ENCODE results near the gene ADAMTS2. TPM values are rescaled to one million over a fixed set of nuclear protein-coding genes. Genes with fewer than 3 reads are reported as not detected.

Gene ADAMTS2
- total and polyA plus RNA-seq, 2 donors (not counting 3 experiments of a cell fraction or from before 2014, with no cell fraction given), result not detected

DNA sequence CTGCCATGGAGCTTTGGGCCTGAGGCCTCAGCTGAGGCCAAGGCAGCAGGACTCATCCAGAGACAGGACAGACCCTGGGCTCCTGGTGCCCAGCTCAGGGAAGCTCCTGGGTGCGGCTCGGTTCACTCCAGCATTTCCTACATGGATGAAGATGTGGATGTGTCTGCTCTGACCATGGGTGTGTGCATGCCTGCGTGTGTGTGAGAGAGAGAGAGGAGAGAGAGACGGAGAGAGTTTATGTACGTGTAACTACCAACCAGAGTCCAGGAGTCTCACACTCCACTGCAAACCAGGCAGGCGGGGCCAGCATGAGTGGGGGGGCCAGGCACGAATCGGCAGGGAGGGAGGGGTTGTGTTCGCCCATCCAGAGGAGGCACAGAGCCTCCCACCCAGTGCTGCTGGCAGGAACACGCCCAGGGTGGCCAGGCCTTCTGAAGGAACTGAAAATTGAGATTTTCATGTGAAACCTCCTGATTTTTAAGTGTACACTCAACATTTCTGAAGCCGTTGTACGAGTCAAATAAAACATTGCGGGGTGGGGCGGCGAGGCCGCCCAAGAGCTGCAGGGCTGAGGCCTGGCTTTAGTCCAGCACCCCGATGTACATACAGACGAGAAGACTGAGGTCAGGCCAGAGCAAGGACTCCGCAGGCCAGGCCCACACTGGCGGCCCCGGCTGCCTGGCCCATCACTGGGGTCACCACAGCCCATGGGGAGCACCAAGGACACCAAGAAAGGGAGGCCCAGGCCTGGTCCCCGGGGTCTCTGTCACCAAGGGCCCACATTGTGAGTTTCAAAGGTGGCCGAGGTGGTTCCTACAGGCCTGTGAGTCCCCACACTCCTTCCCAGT lies 88.7 kb downstream of the ADAMTS2 start:
- POLR2A ChIA-PET, result no interaction called here
- H3K4me2 ChIP-seq (ENCODE audit: insufficient read depth, low read length), result no peak overlapping the region

More for the DNA sequence above, 88.7 kb downstream of the ADAMTS2 start:
- Histone ChIP-seq H3K27me3 (ENCODE audit: control insufficient read depth in 2 of 2, insufficient read depth in 2 of 2, low read length in 2 of 2) (no peaks in the 10 kb centered on the region), H3K27ac (ENCODE audit: insufficient read depth, low read depth, low read length) (no peak overlapping the region), H4K20me1 (replicated peaks; ENCODE audit: control insufficient read depth, extremely low read depth, insufficient read depth, low read length) (no peaks in the 10 kb centered on the region), H3K4me3 (replicated peaks in 1 of 3; ENCODE audit: insufficient read depth in 1 of 3, low read depth in 1 of 3, low read length in 3 of 3) (no peak overlapping the region), H3K9me1 (replicated peaks; ENCODE audit: control insufficient read depth, extremely low read depth, insufficient read depth, low read length) (no peaks in the 10 kb centered on the region), H3K36me3 (ENCODE audit: control insufficient read depth in 2 of 2, extremely low read depth in 1 of 2, insufficient read depth in 2 of 2, low read length in 2 of 2) (no peaks in the 10 kb centered on the region), H3K9me3 (replicated peaks; ENCODE audit: control insufficient read depth, insufficient read depth, low read length) (peaks cover 11% of the 10 kb centered on the region), H3K4me1 (ENCODE audit: control insufficient read depth, extremely low read depth, insufficient read depth, low read length) (no peaks in the 10 kb centered on the region), H3K79me2 (ENCODE audit: control insufficient read depth, insufficient read depth, low read length) (no peaks in the 10 kb centered on the region), H2AFZ (ENCODE audit: low read depth, low read length) (no peak overlapping the region), H3K9ac (replicated peaks; ENCODE audit: extremely low read depth, insufficient read depth, low read length) (no peak overlapping the region)
- FAIRE-seq, result no peak
- dilution Hi-C loops (cut with MboI; ENCODE audit: extremely low pct_ligation_motif_present, low sequenced_read_pairs), result no loop called here
- no peak for DNase-seq (ENCODE audit: low read depth, low spot score)
- intact Hi-C loops (cut with micrococcal nuclease), result no loop called here
- no TSS peak for BruUV-seq (replicated peaks)
- CTCF ChIA-PET, result no interaction called here
- no peak for TF ChIP-seq FOS (IDR thresholded peaks at IDR 0.05; ENCODE audit: borderline replicate concordance, insufficient read depth, low read length)
- no peak for TF ChIP-seq JUN (IDR thresholded peaks at IDR 0.05; ENCODE audit: borderline replicate concordance, insufficient read depth, insufficient read length, low read depth)
- no peak for TF ChIP-seq CTCF (IDR thresholded peaks at IDR 0.05; ENCODE audit: extremely low read depth in 1 of 2, insufficient read depth in 1 of 2, low read depth in 1 of 2, low read length in 2 of 2)
- no peak for TF ChIP-seq POLR2AphosphoS5 (IDR thresholded peaks at IDR 0.05; ENCODE audit: insufficient read depth, low read depth, low read length)
- no peak for TF ChIP-seq POLR2A (IDR thresholded peaks at IDR 0.05; ENCODE audit: low read depth, low read length)
- no peak for TF ChIP-seq MYC (IDR thresholded peaks at IDR 0.05; ENCODE audit: low read depth, low read length)
- TF ChIP-seq, protein P1, sequence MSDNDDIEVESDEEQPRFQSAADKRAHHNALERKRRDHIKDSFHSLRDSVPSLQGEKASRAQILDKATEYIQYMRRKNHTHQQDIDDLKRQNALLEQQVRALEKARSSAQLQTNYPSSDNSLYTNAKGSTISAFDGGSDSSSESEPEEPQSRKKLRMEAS (IDR thresholded peaks at IDR 0.05; ENCODE audit: insufficient read depth, insufficient read length), result no peak
- no peak for TF ChIP-seq EZH2 (IDR thresholded peaks at IDR 0.05; ENCODE audit: borderline replicate concordance, low read depth, low read length, severe bottlenecking)
- no peak for TF ChIP-seq GATA2 (IDR thresholded peaks at IDR 0.05; ENCODE audit: insufficient read depth, insufficient read length, low read depth, low read length)
